Osteoblast (primary cell): ENCODE data around the gene S100A7A. TPM values are rescaled to one million over a fixed set of nuclear protein-coding genes. Genes with fewer than 3 reads are reported as not detected.

ENCODE experiments used
- DNase-seq: peaks from one replicate; pipeline ENCODE4 v3.0.0; 2011; ENCODE audit warnings: low spot score, mixed read lengths; ENCODE audit not compliant: insufficient read length; ENCODE audit errors: missing footprints
- H2AFZ ChIP-seq: 2 replicates; pipeline ENCODE4 v1.6.0; 2011; ENCODE audit warnings: mild to moderate bottlenecking, low read length
- H3K27ac ChIP-seq: 2 replicates; pipeline ENCODE4 v1.5.1; 2011; ENCODE audit warnings: mild to moderate bottlenecking, low read depth, low read length, moderate library complexity
- H3K27me3 ChIP-seq: 2 replicates; pipeline ENCODE4 v1.6.0; 2012; ENCODE audit warnings: mild to moderate bottlenecking, control low read depth, inconsistent platforms, low read length, moderate library complexity; ENCODE audit not compliant: insufficient read depth
- H3K36me3 ChIP-seq: 2 replicates; pipeline ENCODE4 v1.5.1; 2011; ENCODE audit warnings: mild to moderate bottlenecking, low read length, control low read depth, moderate library complexity; ENCODE audit not compliant: insufficient read depth
- H3K4me1 ChIP-seq: 2 replicates; pipeline ENCODE4 v1.5.1; 2011; ENCODE audit warnings: mild to moderate bottlenecking, low read length, control low read depth, moderate library complexity; ENCODE audit not compliant: insufficient read depth
- H3K4me2 ChIP-seq: 2 replicates; pipeline ENCODE4 v1.6.0; 2011; ENCODE audit warnings: mild to moderate bottlenecking, low read length; ENCODE audit not compliant: insufficient read depth
- H3K4me3 ChIP-seq: fragments of 200-600 bp; sonication (generic); 3 replicates; pipeline ENCODE4 v1.5.1; 2012; ENCODE audit warnings: mild to moderate bottlenecking, low read length, inconsistent platforms; ENCODE audit not compliant: insufficient read depth
- H3K79me2 ChIP-seq: 2 replicates; pipeline ENCODE4 v1.6.0; 2012; ENCODE audit warnings: mild to moderate bottlenecking, low read length, control low read depth, inconsistent platforms; ENCODE audit not compliant: insufficient read depth
- H3K9me3 ChIP-seq: 2 replicates; pipeline ENCODE4 v1.5.1; 2011; ENCODE audit warnings: low read depth, low read length, control low read depth
- H4K20me1 ChIP-seq: 2 replicates; pipeline ENCODE4 v1.6.0; 2012; ENCODE audit warnings: mild to moderate bottlenecking, low read length, control low read depth; ENCODE audit not compliant: insufficient read depth
- CTCF ChIP-seq: IDR thresholded peaks from 2 replicates; pipeline ENCODE4 v1.5.1; 2011; ENCODE audit warnings: mild to moderate bottlenecking, low read depth, low read length, moderate library complexity; ENCODE audit errors: extremely low read depth
- small RNA-seq: library from RNA; depleted of rRNA; stranded (forward); fragments of <200 nt; gene quantifications from one replicate; pipeline ENCODE3, GENCODE V24; 2012
- total RNA-seq: library from RNA; depleted of rRNA; stranded (reverse); fragments of >200 nt; gene quantifications from 2 replicates; pipeline ENCODE4 v1.2.3, GENCODE V29; 2012

S100A7A gene
- total RNA-seq, 1 donor, result not detected

DNA sequence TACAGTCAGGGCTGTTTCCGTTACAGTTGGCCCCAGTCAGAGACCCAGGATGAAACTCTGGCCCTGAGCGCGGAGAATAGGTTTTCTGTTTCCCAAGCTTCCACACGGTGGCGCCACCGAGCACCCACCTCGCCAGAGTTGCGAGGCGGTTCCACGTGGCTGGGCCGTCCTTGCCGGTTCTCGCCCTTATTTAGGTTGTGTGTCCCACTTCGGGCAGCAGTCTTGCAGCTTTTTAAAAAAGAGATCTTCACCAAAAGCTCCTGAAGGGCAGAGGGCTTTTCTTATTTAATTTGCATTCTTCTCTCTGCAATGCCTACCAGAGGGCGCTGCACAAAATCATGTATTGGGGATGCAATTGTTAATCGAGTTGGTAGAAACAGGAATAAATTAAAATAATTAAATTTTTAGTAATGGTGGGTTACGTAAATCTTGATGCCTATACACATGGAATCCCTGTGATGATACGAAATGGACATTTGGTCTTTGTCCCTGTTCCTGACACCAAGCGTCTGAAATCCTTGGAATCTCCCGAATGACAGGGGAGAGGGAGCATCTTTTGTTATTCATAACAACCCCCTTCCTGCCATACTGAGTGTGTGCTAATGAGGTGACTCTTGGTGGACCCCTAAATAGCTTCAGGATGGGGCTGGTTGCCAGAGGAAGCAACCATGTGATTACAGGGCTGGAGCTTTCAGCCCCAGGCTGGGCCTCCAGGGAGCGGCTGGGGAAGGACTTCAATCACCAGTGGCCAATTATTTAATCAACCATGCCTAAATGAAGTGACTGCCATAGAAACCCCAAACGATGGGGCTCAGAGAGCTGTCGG is 49.7 kb downstream of the S100A7A start:
- Histone ChIP-seq H2AFZ (no peak overlapping the region), H3K4me3 (no peak overlapping the region)

DNA sequence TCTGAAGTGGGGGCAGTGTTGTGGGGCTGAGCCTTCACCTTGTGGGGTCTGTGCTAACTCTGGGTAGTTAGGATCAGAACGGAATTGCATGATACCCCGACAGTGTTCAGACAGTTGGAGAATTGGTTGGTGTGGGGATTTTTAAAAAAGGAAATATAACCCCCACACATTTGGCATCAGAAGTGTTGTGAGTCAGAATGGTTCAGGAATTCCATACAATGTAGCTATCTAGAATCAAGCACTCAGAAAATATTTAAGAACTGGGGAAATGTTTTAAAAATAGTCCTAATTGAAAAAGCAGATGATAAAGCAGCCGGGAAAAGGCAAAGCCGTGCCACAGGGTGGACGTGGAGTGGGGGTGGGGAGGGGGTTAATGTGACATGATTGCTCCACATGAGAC is 50.6 kb downstream of the S100A7A start:
- Histone ChIP-seq H3K27me3 (peaks cover 6% of the 10 kb centered on the region), H3K27ac (no peak overlapping the region), H4K20me1 (no peaks in the 10 kb centered on the region), H3K79me2 (no peaks in the 10 kb centered on the region), H3K4me2 (peak overlapping the region; percentile 60), H2AFZ (no peak overlapping the region), H3K9me3 (peaks cover 3% of the 10 kb centered on the region), H3K4me3 (no peak overlapping the region), H3K36me3 (no peaks in the 10 kb centered on the region), H3K4me1 (peaks cover 20% of the 10 kb centered on the region)
- no peak for DNase-seq
- TF ChIP-seq CTCF, result no peak

More for the DNA sequence above, 49.7 kb downstream of the S100A7A start:
- Histone ChIP-seq H3K4me1 (peaks cover 20% of the 10 kb centered on the region), H4K20me1 (no peaks in the 10 kb centered on the region), H3K27ac (no peak overlapping the region), H3K9me3 (no peaks in the 10 kb centered on the region), H3K36me3 (no peaks in the 10 kb centered on the region), H3K4me2 (no peak overlapping the region), H3K79me2 (no peaks in the 10 kb centered on the region), H3K27me3 (peaks cover 11% of the 10 kb centered on the region)
- peak; percentile 88 for DNase-seq
- TF ChIP-seq CTCF, result peak; percentile 77

DNA sequence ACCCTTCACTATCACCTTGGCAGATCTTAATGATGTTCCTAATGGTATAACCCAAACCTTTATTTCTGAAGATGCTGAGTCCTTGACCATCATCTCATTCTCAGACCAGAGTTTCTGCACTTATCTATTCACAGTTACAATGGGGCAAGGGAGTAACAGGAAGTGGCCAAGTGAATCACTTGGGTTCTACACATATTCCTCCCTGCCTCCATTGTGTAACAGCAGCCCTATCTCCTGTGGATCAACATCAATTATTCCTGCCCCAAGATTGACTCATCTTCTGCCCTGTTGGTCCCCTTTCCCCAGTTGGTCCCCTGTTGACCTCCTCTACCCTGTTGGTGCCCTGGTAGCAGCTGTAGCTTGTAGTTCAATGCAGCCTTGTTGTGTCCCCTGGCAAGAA is 54.4 kb downstream of the S100A7A start:
- H3K4me2 ChIP-seq, result no peak overlapping the region
- no peaks in the 10 kb centered on the region for H3K36me3 ChIP-seq
- H4K20me1 ChIP-seq, result no peaks in the 10 kb centered on the region
- TF ChIP-seq CTCF, result no peak
- H2AFZ ChIP-seq, result no peak overlapping the region
- peak; percentile 29 for DNase-seq
- H3K4me1 ChIP-seq, result peaks cover 20% of the 10 kb centered on the region
- H3K27ac ChIP-seq, result no peak overlapping the region
- H3K27me3 ChIP-seq, result no peaks in the 10 kb centered on the region
- no peaks in the 10 kb centered on the region for H3K79me2 ChIP-seq
- H3K9me3 ChIP-seq, result peaks cover 3% of the 10 kb centered on the region
- H3K4me3 ChIP-seq, result no peak overlapping the region

Small RNA genes lying within 50 kb of the gene (small RNA-seq; reads per million reads assigned to genes)
- not detected for gene S100A15A

Other genes with a start within 250 kb of the S100A7A start
- gene LELP1, start 213.1 kb upstream of the S100A7A start, total RNA-seq, result not detected in 2 replicates
- not detected in 2 replicates for gene PRR9, start 198.9 kb upstream of the S100A7A start, total RNA-seq
- gene LORICRIN, start 156.8 kb upstream of the S100A7A start, total RNA-seq, result not detected in 2 replicates
- not detected in 2 replicates for gene PGLYRP3, start 103.6 kb upstream of the S100A7A start, total RNA-seq
- gene PGLYRP4, start 67.7 kb upstream of the S100A7A start, total RNA-seq, result not detected in 2 replicates
- gene S100A9, start 58.7 kb upstream of the S100A7A start, total RNA-seq, result 0.36 and 0.59 TPM in 2 replicates
- not detected in 2 replicates for gene S100A12, start 40.9 kb upstream of the S100A7A start, total RNA-seq
- gene S100A8, start 25.4 kb upstream of the S100A7A start, total RNA-seq, result not detected in 2 replicates
- not detected in 2 replicates for gene S100A7, start 44.1 kb downstream of the S100A7A start, total RNA-seq
- gene S100A6, start 119.5 kb downstream of the S100A7A start, total RNA-seq, result 1,187 and 1,317 TPM in 2 replicates
- gene S100A5, start 124.4 kb downstream of the S100A7A start, total RNA-seq, result not detected in 2 replicates
- gene S100A4, start 129.3 kb downstream of the S100A7A start, total RNA-seq, result 21.5 and 63.0 TPM in 2 replicates
- gene S100A3, start 132.7 kb downstream of the S100A7A start, total RNA-seq, result 4.4 and 7.6 TPM in 2 replicates
- 1.8 and 2.1 TPM in 2 replicates for gene S100A2, start 149.3 kb downstream of the S100A7A start, total RNA-seq
- 160 and 190 TPM in 2 replicates for gene S100A16, start 196.6 kb downstream of the S100A7A start, total RNA-seq
- 0.36 TPM in 1 of 2 replicates, not detected in the other for gene S100A14, start 199.8 kb downstream of the S100A7A start, total RNA-seq
- gene S100A13, start 211.0 kb downstream of the S100A7A start, total RNA-seq, result 121 and 165 TPM in 2 replicates
- 0.29 TPM in 1 of 2 replicates, not detected in the other for gene S100A1, start 211.9 kb downstream of the S100A7A start, total RNA-seq
- gene CHTOP, start 217.5 kb downstream of the S100A7A start, total RNA-seq, result 38.9 and 40.9 TPM in 2 replicates
- gene SNAPIN, start 242.2 kb downstream of the S100A7A start, total RNA-seq, result 53.6 TPM in 2 replicates